Activated CD4-positive, alpha-beta memory T cell treated with anti-CD3 and anti-CD28 coated beads, Interleukin-2, amount 10 ng/mL, durations not matched to agents 7 days and 5 days (primary cell): ENCODE results near the gene AHDC1. TPM values are rescaled to one million over a fixed set of nuclear protein-coding genes. Genes with fewer than 3 reads are reported as not detected.
A peak's percentile ranks its signal among the peaks of the same experiment; 100 is the strongest.
"Not testable (repeated sequence)": the region's sequence is repeated elsewhere in the genome, so short reads cannot be mapped to it uniquely, and the experiment has no call there.

Experiments used
- CTCF ChIA-PET: fragments of 350-600 bp; sonication (Branson Sonifier 250); formaldehyde crosslinking; loops from one replicate; lab custom pipeline; 2021; ENCODE audit warnings: antibody characterized with exemption, inconsistent platforms; lab: Charles Lee
- POLR2A ChIA-PET: fragments of 350-600 bp; sonication (Branson Sonifier 250); formaldehyde crosslinking; loops from one replicate; lab custom pipeline; 2021; ENCODE audit warnings: antibody characterized with exemption; lab: Charles Lee
- DNase-seq: peaks from one replicate; pipeline ENCODE4 v3.0.0-alpha.2; 2020
- H3K27ac Mint-ChIP-seq: one replicate; pipeline ENCODE4 v1.8.0; 2021; ENCODE audit warnings: mild to moderate bottlenecking, mixed read lengths
- H3K27me3 Mint-ChIP-seq: one replicate; pipeline ENCODE4 v1.8.0; 2021; ENCODE audit warnings: mixed read lengths
- H3K36me3 Mint-ChIP-seq: one replicate; pipeline ENCODE4 v1.8.0; 2021; ENCODE audit warnings: low read depth, mixed read lengths
- H3K4me1 Mint-ChIP-seq: one replicate; pipeline ENCODE4 v1.8.0; 2021; ENCODE audit warnings: mixed read lengths
- H3K4me3 Mint-ChIP-seq: one replicate; pipeline ENCODE4 v1.8.0; 2021; ENCODE audit warnings: mild to moderate bottlenecking, mixed read lengths
- H3K9me3 Mint-ChIP-seq: one replicate; pipeline ENCODE4 v1.8.0; 2021; ENCODE audit warnings: mixed read lengths
- total RNA-seq, 2 experiments: library from RNA; stranded (reverse); gene quantifications; one replicate each; pipeline ENCODE4 v1.2.3, GENCODE V29; 2021

Gene AHDC1
- total RNA-seq, 2 experiments from 2014 or later, result 16.9 to 18.9 TPM

DNA sequence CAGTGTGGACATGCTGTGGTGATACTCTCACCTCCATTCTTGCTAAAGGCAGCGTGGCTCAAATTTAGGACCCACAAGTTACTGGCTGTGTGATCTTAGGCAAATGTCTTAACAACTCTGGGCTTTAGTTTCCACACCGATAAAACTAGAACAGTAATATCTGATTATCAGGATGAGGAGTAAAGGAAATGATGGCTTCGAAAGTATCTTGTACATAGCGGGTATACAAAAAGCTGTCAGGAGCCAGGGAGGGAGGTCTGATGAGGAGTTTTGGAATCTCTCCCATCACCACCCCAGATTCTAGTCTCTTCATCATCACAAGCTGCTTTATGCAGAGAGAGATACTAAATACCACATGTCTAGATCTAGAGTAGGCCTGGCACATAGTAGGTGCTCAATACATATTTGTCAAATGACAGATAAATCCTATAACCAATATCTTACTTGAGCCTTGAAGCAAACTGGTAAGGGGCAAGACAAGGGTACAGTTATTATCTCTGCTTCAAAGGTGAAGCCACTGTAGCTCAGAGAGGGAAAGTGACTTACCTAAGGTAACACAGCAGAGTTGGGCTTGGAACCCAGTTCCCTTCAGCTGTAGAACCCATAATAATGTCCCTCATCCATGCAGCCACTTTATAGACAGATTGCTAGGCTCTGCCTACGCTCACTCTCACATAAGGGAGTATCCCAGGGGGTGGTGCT is 40.6 kb upstream of the AHDC1 start:
- peaks cover 9% of the 10 kb centered on the region for H3K4me1 Mint-ChIP-seq

DNA sequence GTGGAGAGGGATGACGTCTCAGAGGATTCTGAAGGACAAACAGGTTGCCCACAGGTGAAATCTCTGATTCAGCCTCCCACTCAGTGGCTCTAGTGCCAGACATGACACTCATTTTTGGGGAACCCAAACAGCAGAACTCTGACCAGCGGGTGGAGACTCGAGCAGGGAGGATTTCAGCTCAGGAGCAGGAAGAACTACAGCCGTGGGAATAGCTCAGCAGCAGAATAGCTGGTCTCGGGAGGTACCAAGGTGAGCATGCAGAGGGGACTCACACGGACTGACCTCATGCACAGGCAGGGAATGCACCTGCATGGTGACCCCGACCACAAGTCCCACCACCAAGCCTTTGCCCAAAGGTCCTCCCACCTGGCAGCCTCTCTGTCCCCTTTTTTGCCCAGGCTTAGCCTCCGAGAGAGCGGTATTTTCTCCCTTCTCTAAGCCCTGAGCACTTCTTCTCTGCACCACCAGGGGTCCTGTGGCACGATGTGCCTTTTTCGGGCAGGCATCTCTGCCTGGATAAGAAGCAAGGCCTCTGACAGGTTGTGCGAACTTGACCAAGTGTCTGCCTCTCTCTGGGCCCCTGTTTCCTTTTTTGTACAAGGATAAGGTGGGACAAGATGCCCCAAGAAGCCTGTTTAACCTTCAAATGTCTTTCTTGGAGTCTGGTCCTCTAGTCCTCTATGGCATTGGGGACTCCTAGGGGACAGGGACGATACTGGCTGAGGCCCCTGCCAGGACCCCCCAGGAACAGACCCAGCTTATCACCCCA is 39.8 kb upstream of the AHDC1 start:
- Mint-ChIP-seq H3K4me1 (peaks cover 11% of the 10 kb centered on the region), H3K27me3 (peaks cover 2% of the 10 kb centered on the region), H3K4me3 (no peak overlapping the region), H3K36me3 (no peaks in the 10 kb centered on the region), H3K27ac (no peak overlapping the region), H3K9me3 (no peaks in the 10 kb centered on the region)
- ChIA-PET POLR2A (interaction anchor here (1.0 to 1.3 kb wide), 2 partner anchors 15 to 19 kb away, joined by 3 to 4 read pairs; no protein-coding TSS in a partner anchor), CTCF (interaction anchor here (0.6 to 2.4 kb wide), 10 partner anchors 10 to 213 kb away, joined by 3 to 35 read pairs (median 3); no protein-coding TSS in a partner anchor)
- DNase-seq, result peak; percentile 72

More for the DNA sequence above, 40.6 kb upstream of the AHDC1 start:
- Mint-ChIP-seq H3K4me3 (no peak overlapping the region), H3K9me3 (no peaks in the 10 kb centered on the region), H3K27ac (no peak overlapping the region), H3K36me3 (no peaks in the 10 kb centered on the region), H3K27me3 (peaks cover 2% of the 10 kb centered on the region)
- ChIA-PET POLR2A (interaction anchor here (1.0 kb wide), 2 partner anchors 17 to 18 kb away, joined by 3 to 5 read pairs; no protein-coding TSS in a partner anchor), CTCF (interaction anchor here (0.9 to 2.4 kb wide), 5 partner anchors 9 to 38 kb away, joined by 3 to 35 read pairs (median 4); no protein-coding TSS in a partner anchor)
- DNase-seq, result no peak

DNA sequence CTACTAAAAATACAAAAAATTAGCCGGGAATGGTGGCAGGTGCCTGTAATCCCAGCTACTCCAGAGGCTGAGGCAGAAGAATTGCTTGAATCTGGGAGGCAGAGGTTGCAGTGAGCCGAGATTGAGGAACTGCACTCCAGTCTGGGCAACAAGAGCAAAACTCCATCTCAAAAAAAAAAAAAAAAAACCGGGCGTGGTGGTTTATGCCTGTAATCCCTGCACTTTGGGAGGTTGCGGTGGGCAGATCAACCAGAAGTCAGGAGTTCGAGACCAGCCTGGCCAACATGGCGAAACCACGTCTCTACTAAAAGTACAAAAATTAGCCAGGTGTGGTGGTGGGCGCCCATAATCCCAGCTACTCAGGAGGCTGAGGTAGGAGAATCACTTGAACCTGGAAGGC is 36.6 kb upstream of the AHDC1 start:
- H3K9me3 Mint-ChIP-seq, H3K36me3 Mint-ChIP-seq, H3K27me3 Mint-ChIP-seq, H3K27ac Mint-ChIP-seq, DNase-seq, POLR2A ChIA-PET, H3K4me3 Mint-ChIP-seq: not testable (repeated sequence)
- peaks cover 25% of the 10 kb centered on the region for H3K4me1 Mint-ChIP-seq
- CTCF ChIA-PET, result interaction anchor here (0.7 to 2.7 kb wide), 4 partner anchors 22 to 347 kb away, joined by 3 to 8 read pairs (median 4); no protein-coding TSS in a partner anchor

DNA sequence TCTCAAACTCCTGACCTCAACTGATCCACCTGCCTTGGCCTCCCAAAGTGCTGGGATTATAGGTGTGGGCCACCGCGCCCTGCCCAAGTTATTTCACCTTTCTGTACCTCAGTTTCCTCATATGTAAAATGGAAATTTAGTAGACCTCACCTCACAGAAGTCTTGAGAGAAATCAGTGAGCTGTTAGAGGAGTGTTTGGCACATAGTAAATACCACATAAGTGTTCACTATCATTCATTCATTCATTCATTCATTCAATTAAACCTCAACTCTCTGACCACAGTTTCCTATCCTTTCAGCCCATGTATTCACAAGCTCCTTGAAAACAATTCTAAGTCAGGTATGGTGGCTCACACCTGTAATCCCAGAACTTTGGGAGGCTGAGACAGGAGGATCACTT is 34.9 kb upstream of the AHDC1 start:
- H3K27me3 Mint-ChIP-seq, result peaks cover 2% of the 10 kb centered on the region
- ChIA-PET CTCF (interaction anchor here (0.7 to 2.7 kb wide), 5 partner anchors 24 to 638 kb away, joined by 3 to 8 read pairs (median 4); no protein-coding TSS in a partner anchor), POLR2A (no interaction called here)
- no peaks in the 10 kb centered on the region for H3K36me3 Mint-ChIP-seq
- H3K4me1 Mint-ChIP-seq, result peaks cover 31% of the 10 kb centered on the region
- no peak overlapping the region for H3K4me3 Mint-ChIP-seq
- H3K9me3 Mint-ChIP-seq, result no peaks in the 10 kb centered on the region
- no peak for DNase-seq
- no peak overlapping the region for H3K27ac Mint-ChIP-seq

DNA sequence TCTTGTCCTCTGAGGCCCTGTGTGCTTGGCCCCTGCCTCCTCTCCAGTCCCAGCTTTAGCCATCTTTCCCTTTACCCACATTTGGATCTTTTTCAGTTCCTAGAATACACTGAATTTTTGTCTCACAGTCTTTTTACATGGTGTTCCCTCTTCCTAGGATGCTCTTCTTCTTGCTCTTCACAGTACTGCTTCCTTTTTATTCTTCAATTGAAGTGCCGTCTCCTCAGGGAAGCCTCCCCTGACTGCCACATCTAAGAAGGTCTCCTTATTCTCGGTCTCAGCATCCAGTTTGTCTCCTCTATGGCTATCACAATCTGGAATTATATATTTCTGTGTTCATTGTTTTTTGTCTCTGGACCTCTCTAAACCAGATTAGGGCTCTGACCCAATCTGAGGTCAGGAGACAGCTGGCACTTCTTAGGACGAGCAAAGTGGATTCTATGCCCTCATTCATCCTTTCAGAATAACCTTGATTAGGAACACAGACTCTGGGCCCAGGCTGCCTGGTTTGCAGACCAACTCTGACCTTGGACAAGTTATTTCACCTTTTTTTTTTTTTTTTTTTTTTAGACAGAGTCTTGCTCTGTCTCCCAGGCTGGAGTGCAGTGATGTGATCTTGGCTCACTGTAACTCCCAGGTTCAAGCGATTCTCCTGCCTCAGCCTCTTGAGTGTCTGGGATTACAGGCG is 34.2 kb upstream of the AHDC1 start:
- no peak overlapping the region for H3K27ac Mint-ChIP-seq

DNA sequence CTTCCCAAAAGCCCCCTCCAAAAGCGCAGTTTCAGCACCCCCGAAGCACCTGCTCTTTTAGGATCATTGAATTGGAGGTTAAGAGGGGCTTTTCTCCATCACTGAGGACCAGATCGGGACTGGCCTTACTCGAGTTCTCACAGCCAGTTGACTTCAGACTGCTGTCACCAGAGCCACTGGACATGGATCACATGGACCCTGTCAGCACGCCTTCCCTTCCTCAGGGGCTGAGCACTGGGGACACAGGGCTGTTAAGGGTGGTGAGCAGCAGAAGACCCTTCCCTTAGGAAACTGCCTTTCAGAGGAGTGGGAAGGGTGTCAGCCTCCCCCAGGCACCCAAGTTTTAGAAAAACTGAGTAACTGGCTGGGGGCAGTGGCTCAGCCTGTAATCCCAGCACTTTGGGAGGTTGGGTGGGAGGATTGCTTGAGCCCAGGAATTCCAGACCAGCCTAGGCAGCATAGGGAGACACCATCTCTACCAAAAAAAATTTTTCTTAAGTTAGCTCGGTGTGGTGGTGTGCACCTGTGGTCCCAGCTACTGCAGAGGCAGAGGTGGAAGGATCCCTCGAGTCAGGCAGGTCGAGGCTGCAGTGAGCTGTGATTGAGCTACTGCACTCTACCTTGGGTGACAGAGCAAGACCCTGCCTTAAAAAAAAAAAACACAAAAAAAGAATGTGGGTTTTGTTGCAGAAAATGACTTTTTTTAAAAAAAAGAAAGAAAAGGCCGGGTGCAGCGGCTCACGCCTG is 31.6 kb upstream of the AHDC1 start:
- H3K36me3 Mint-ChIP-seq, result no peaks in the 10 kb centered on the region
- no peak overlapping the region for H3K27ac Mint-ChIP-seq
- ChIA-PET CTCF (interaction anchor here (0.7 to 1.0 kb wide), 4 partner anchors 17 to 34 kb away, joined by 3 to 4 read pairs (median 3); no protein-coding TSS in a partner anchor), POLR2A (interaction anchor here (1.0 kb wide), 1 partner anchor 23 kb away, joined by 3 read pairs; no protein-coding TSS in a partner anchor)
- H3K27me3 Mint-ChIP-seq, result no peaks in the 10 kb centered on the region
- no peaks in the 10 kb centered on the region for H3K9me3 Mint-ChIP-seq
- no peak for DNase-seq
- peaks cover 59% of the 10 kb centered on the region for H3K4me1 Mint-ChIP-seq
- peak overlapping the region; percentile 21 for H3K4me3 Mint-ChIP-seq

More for the DNA sequence above, 34.2 kb upstream of the AHDC1 start:
- Mint-ChIP-seq H3K4me3 (no peak overlapping the region), H3K36me3 (no peaks in the 10 kb centered on the region), H3K27me3 (no peaks in the 10 kb centered on the region), H3K9me3 (no peaks in the 10 kb centered on the region), H3K4me1 (peaks cover 33% of the 10 kb centered on the region)
- DNase-seq, result no peak
- CTCF ChIA-PET, result interaction anchor here (0.7 to 2.7 kb wide), 5 partner anchors 25 to 638 kb away, joined by 3 to 8 read pairs (median 4); no protein-coding TSS in a partner anchor
- POLR2A ChIA-PET, result interaction anchor here (0.8 to 0.9 kb wide), 2 partner anchors 22 to 25 kb away, joined by 3 read pairs; no protein-coding TSS in a partner anchor

DNA sequence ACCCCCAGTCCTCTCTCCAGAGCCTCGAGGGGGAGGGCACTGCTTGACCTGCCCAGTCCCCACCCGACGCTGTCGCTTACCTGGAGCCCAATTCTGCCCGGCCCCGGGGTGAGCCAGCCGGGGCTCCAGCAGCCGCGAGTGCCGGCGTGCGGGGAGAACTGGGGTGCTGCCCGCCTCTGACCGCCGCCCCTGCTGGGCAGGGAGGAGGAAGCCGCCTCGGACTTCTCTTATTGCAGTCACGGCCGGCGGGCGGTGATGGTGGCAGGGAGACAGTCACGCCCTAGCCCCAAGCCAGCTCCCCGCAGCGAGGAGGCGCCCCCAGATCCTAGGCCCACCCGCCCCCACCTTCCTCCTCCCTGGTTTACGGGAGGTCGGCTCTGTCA is 31.0 kb upstream of the AHDC1 start, which contains the start of gene FGR:
Gene FGR (minus strand): TSS at position 201 of the 383 bp plus-strand sequence. CDS start 11,269 bp downstream, outside the sequence.
- no peak for DNase-seq
- POLR2A ChIA-PET, result no interaction called here
- Mint-ChIP-seq H3K27ac (no peak within 1 kb of the TSS), H3K4me1 (peaks cover 62% of the 10 kb centered on the region), H3K4me3 (peak within 1 kb of the TSS; percentile 29), H3K27me3 (peaks cover 2% of the 10 kb centered on the region), H3K36me3 (no peaks in the 10 kb centered on the region), H3K9me3 (no peaks in the 10 kb centered on the region)
- CTCF ChIA-PET, result interaction anchor here (1.0 to 2.4 kb wide), 3 partner anchors 28 to 35 kb away, joined by 3 to 10 read pairs (median 4); no protein-coding TSS in a partner anchor

DNA sequence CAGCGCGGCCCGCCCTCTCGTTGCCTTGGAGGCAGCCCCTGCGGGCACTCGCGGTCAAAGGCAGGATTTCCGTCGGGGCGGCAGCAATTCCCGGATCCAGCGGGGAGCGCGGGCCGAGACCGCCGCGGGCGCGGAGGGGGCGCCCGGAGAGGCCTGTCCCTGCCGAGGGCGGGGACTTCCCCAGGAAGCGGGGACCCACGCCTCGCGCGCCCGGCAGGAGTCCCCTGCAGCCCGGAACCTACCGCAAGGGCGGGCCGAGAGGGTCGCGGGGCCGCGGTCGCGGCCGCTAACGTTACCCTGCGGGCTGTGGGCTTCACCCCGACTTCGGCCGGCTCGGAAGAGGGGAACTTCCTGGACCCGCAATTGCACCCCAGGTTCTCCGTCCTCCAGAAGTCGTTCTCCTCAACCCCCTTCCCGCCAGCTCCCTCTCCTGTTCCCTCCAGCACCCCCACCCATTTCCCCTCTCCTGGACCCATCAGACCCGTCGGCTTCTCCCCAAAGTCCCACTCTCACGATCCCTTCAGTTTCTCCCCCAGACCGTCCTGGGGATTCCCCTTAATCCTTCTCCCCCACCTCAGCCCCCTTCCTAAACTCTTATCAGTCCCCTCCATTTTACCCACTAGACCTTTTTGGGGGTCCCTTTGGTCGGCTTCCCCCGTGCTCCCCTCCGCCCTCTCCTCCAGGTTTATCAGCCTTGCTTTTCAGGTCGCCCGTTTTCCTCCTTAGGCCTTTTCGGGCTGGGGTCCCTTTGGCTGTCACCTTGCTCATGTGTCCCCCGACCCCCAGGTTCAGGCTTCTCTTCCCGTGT is 30.4 kb upstream of the AHDC1 start:
- CTCF ChIA-PET, result interaction anchor here (1.5 to 2.4 kb wide), 2 partner anchors 28 to 35 kb away, joined by 4 to 10 read pairs; no protein-coding TSS in a partner anchor
- Mint-ChIP-seq H3K36me3 (no peaks in the 10 kb centered on the region), H3K9me3 (no peaks in the 10 kb centered on the region), H3K4me1 (peaks cover 66% of the 10 kb centered on the region), H3K27ac (no peak overlapping the region), H3K4me3 (peak overlapping the region; percentile 29), H3K27me3 (peaks cover 2% of the 10 kb centered on the region)
- POLR2A ChIA-PET, result interaction anchor here (0.5 kb wide), 1 partner anchor 201 kb away, joined by 3 read pairs; no protein-coding TSS in a partner anchor
- peak; percentile 54 for DNase-seq

DNA sequence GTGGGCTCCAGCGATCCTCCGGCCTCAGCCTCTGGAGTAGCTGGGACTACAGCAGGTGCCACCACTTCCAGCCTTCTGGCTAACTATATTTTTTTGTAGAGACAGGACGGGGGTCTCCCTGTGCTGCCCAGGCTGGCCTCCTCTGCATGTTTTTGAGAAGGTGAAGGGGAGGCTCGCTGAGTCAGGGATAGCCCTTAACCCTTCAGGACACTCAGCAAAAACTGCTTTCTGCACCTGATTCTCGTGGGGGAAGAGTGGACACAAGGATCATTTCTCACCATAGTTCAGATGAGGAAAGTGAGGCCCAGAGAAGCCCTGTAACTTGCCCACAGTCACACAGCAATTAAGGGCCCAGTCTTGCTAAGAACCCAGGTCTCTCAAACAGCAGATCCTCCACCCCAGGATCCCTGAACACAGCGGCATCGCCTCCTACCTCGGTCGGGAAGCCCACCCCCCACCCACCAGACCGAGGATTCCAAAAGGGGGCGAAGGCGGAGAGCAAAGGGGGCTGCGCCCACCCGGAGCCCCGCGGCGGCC is 29.8 kb upstream of the AHDC1 start:
- no peaks in the 10 kb centered on the region for H3K9me3 Mint-ChIP-seq
- peak overlapping the region; percentile 54 for H3K4me3 Mint-ChIP-seq
- H3K36me3 Mint-ChIP-seq, result no peaks in the 10 kb centered on the region
- ChIA-PET CTCF (interaction anchor here (1.5 to 2.4 kb wide), 3 partner anchors 26 to 35 kb away, joined by 3 to 10 read pairs (median 4); no protein-coding TSS in a partner anchor), POLR2A (interaction anchor here (0.5 to 1.7 kb wide), 4 partner anchors 16 to 201 kb away, joined by 3 to 11 read pairs (median 4); no protein-coding TSS in a partner anchor)
- peaks cover 72% of the 10 kb centered on the region for H3K4me1 Mint-ChIP-seq
- no peak for DNase-seq
- H3K27ac Mint-ChIP-seq, result peak overlapping the region; percentile 58
- peaks cover 7% of the 10 kb centered on the region for H3K27me3 Mint-ChIP-seq

DNA sequence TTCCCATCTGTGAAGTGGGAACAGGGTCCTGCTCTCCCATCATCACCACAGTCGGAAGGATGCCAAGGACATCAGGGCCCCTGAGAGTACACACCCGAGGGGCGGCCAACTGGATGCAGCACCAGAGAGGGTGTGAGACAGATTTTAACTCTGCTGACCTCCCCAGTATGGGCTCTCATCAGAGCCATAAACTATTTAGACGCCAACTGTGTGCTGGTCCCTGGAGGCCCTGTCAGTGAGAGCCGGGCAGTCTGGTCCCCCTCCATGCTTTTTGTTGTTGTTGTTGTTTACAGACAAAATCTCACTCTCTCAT is 29.3 kb upstream of the AHDC1 start:
- no peaks in the 10 kb centered on the region for H3K9me3 Mint-ChIP-seq
- peaks cover 10% of the 10 kb centered on the region for H3K27me3 Mint-ChIP-seq
- DNase-seq, result no peak
- ChIA-PET POLR2A (interaction anchor here (1.3 to 1.7 kb wide), 3 partner anchors 15 to 29 kb away, joined by 3 to 11 read pairs (median 6); no protein-coding TSS in a partner anchor), CTCF (interaction anchor here (1.0 to 2.4 kb wide), 5 partner anchors 15 to 37 kb away, joined by 3 to 10 read pairs (median 3); no protein-coding TSS in a partner anchor)
- H3K36me3 Mint-ChIP-seq, result no peaks in the 10 kb centered on the region
- peaks cover 74% of the 10 kb centered on the region for H3K4me1 Mint-ChIP-seq
- peak overlapping the region; percentile 60 for H3K27ac Mint-ChIP-seq
- no peak overlapping the region for H3K4me3 Mint-ChIP-seq
